ENCODE results near the gene PMEPA1. TPM values are rescaled to one million over a fixed set of nuclear protein-coding genes. Genes with fewer than 3 reads are reported as not detected.

PMEPA1 gene
- total RNA-seq, 2 donors from 2014 or later = 96.5 to 245 TPM

GRCh38 chr20:57609086-57609841 lies 100.6 kb downstream of the PMEPA1 start:
- DNase-seq (ENCODE audit: low spot score) = no peak
- 76% methylated on average over 16 of the region's 16 CpGs for WGBS
- Histone ChIP-seq H3K9me3 (no peaks in the 10 kb centered on the region), H3K4me1 (replicated peaks) (no peaks in the 10 kb centered on the region), H3K36me3 (no peaks in the 10 kb centered on the region), H3K27me3 (replicated peaks; ENCODE audit: insufficient read depth) (no peaks in the 10 kb centered on the region), H3K27ac (no peak overlapping the region), H3K4me3 (no peak overlapping the region)
- TF ChIP-seq POLR2A (IDR thresholded peaks at IDR 0.05) (no peak), POLR2AphosphoS5 (IDR thresholded peaks at IDR 0.05) (no peak), CTCF (IDR thresholded peaks at IDR 0.05) (no peak)
- intact Hi-C loops (cut with DNase I) = no loop called here

- Histone ChIP-seq H3K27ac (no peak overlapping the region), H3K27me3 (replicated peaks; ENCODE audit: insufficient read depth) (no peaks in the 10 kb centered on the region), H3K36me3 (no peaks in the 10 kb centered on the region), H3K4me1 (replicated peaks) (no peaks in the 10 kb centered on the region), H3K9me3 (no peaks in the 10 kb centered on the region), H3K4me3 (no peak overlapping the region)
- intact Hi-C loops (cut with DNase I) = no loop called here
- TF ChIP-seq POLR2A (IDR thresholded peaks at IDR 0.05) (no peak), CTCF (IDR thresholded peaks at IDR 0.05) (no peak), POLR2AphosphoS5 (IDR thresholded peaks at IDR 0.05) (no peak)
- WGBS = 81% methylated on average over 7 of the region's 7 CpGs
- no peak for DNase-seq (ENCODE audit: low spot score)
These were observed 101.3 kb downstream of the PMEPA1 start for GRCh38 chr20:57608516-57608915.

DNA sequence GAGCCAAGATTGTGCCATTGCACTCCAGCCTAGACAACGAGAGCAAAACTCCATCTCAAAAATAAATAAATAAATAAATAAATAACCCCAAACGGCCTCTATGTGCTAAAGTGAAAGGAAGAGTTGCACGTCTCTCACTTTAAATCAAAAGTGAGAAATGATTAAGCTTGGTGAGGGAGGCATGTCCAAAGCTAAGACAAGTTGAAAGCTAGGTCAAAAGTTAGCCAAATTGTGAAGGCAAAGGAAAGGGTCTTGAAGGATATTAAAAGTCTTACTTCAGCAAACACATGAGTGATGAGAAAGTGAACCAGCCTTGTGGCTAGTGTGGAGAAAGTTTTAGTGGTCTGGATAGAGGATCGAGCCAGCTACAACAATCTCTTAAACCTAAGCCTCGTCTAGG lies 103.9 kb downstream of the PMEPA1 start:
- TF ChIP-seq POLR2A (IDR thresholded peaks at IDR 0.05) (no peak), CTCF (IDR thresholded peaks at IDR 0.05) (no peak), POLR2AphosphoS5 (IDR thresholded peaks at IDR 0.05) (no peak)
- Histone ChIP-seq H3K4me3 (no peak overlapping the region), H3K36me3 (no peaks in the 10 kb centered on the region), H3K27me3 (replicated peaks; ENCODE audit: insufficient read depth) (no peaks in the 10 kb centered on the region), H3K9me3 (no peaks in the 10 kb centered on the region), H3K27ac (no peak overlapping the region), H3K4me1 (replicated peaks) (no peaks in the 10 kb centered on the region)
- WGBS = 89% methylated on average over 5 of the region's 5 CpGs
- no peak for DNase-seq (ENCODE audit: low spot score)
- intact Hi-C loops (cut with DNase I) = no loop called here

DNA sequence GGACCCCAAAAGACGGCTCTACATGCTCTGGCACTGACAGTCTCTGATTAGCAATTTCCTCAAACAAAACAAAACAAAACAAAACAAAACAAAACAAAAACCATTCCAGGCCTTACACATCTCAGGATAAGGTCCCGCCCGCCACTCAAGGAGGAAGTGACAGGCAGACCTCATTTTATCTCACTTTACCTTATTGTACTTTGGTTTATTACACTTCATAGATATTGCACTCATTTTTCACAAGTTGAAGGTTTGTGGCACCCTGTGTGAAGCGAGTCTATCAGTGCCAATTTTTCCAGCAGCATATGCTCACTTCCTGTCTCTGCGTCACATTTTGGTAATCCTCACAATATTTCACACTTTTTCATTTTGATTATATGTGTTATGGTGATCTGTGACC lies 104.8 kb downstream of the PMEPA1 start:
- no peak for DNase-seq (ENCODE audit: low spot score)
- intact Hi-C loops (cut with DNase I) = no loop called here
- Histone ChIP-seq H3K27me3 (replicated peaks; ENCODE audit: insufficient read depth) (no peaks in the 10 kb centered on the region), H3K36me3 (no peaks in the 10 kb centered on the region), H3K27ac (no peak overlapping the region), H3K4me3 (no peak overlapping the region), H3K4me1 (replicated peaks) (no peaks in the 10 kb centered on the region), H3K9me3 (no peaks in the 10 kb centered on the region)
- WGBS = 84% methylated on average over 5 of the region's 5 CpGs
- TF ChIP-seq POLR2AphosphoS5 (IDR thresholded peaks at IDR 0.05) (no peak), POLR2A (IDR thresholded peaks at IDR 0.05) (no peak)

DNA sequence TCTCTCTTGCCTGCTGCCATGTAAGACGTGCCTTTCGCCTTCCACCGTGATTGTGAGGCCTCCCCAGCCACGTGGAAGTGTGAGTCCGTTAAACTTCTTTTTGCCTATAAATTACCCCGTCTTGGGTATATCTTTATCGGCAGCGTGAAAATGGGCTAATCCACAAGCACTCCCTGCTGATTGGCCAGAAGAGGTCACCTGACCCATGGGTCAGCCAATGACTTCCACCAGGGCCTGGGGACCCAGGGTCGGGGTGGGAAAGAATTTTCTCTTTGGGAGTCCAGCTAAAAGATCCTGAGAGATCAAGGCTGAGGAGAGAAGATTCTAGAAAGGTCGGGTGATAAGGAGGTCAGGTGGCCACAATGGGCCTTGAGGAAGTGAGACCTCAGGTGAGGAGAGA lies 106.7 kb downstream of the PMEPA1 start:
- Histone ChIP-seq H3K27ac (no peak overlapping the region), H3K4me1 (replicated peaks) (no peaks in the 10 kb centered on the region), H3K4me3 (no peak overlapping the region), H3K27me3 (replicated peaks; ENCODE audit: insufficient read depth) (no peaks in the 10 kb centered on the region), H3K9me3 (no peaks in the 10 kb centered on the region), H3K36me3 (no peaks in the 10 kb centered on the region)
- intact Hi-C loops (cut with DNase I) = no loop called here
- TF ChIP-seq POLR2AphosphoS5 (IDR thresholded peaks at IDR 0.05) (no peak), CTCF (IDR thresholded peaks at IDR 0.05) (no peak), POLR2A (IDR thresholded peaks at IDR 0.05) (no peak)
- WGBS = 89% methylated on average over 10 of the region's 10 CpGs
- no peak for DNase-seq (ENCODE audit: low spot score)
